C4-2B (cell line): ENCODE measurements around the gene TNNT2.

Experiments
- CTCF ChIP-seq: fragments of 450-650 bp; conservative IDR thresholded peaks from 2 replicates; pipeline ENCODE4 v1.5.1; 2017; ENCODE audit warnings: mild to moderate bottlenecking
- ZFX ChIP-seq: fragments of 450-650 bp; IDR thresholded peaks from 2 replicates; pipeline ENCODE4 v1.6.1; 2017

- no peak for TF ChIP-seq CTCF
- TF ChIP-seq ZFX, result no peak
These were observed 45.1 kb upstream of the TNNT2 start for GRCh38 chr1:201422436-201423030.
